Measurements from ENCODE around the gene BLOC1S4.
"Not testable (repeated sequence)": the region's sequence is repeated elsewhere in the genome, so short reads cannot be mapped to it uniquely, and the experiment has no call there.

The BLOC1S4 gene

GRCh38 chr4:6742507-6742906 lies 26.5 kb downstream of the BLOC1S4 start:
- no peak for DNase-seq (ENCODE audit: low read depth)

- DNase-seq (ENCODE audit: low read depth): no peak
Observed at GRCh38 chr4:6742989-6743388, 27.0 kb downstream of the BLOC1S4 start.

- no peak for DNase-seq (ENCODE audit: low read depth)
Observed at GRCh38 chr4:6746721-6747293, 30.8 kb downstream of the BLOC1S4 start.

GRCh38 chr4:6747294-6748051 lies 31.5 kb downstream of the BLOC1S4 start:
- no peak for DNase-seq (ENCODE audit: low read depth)

- DNase-seq (ENCODE audit: low read depth): no peak
Observed at GRCh38 chr4:6748286-6748685, 32.3 kb downstream of the BLOC1S4 start.

GRCh38 chr4:6749340-6750171 lies 33.6 kb downstream of the BLOC1S4 start:
- no peak for DNase-seq (ENCODE audit: low read depth)

GRCh38 chr4:6750286-6751221 lies 34.6 kb downstream of the BLOC1S4 start:
- no peak for DNase-seq (ENCODE audit: low read depth)

- no peak for DNase-seq (ENCODE audit: low read depth)
Observed at GRCh38 chr4:6751611-6752485, 35.9 kb downstream of the BLOC1S4 start.

- no peak for DNase-seq (ENCODE audit: low read depth)
Observed at GRCh38 chr4:6752486-6752829, 36.5 kb downstream of the BLOC1S4 start.

GRCh38 chr4:6753103-6753560 lies 37.2 kb downstream of the BLOC1S4 start:
- no peak for DNase-seq (ENCODE audit: low read depth)

- no peak for DNase-seq (ENCODE audit: low read depth)
Observed at GRCh38 chr4:6753891-6754290, 37.9 kb downstream of the BLOC1S4 start.

DNA sequence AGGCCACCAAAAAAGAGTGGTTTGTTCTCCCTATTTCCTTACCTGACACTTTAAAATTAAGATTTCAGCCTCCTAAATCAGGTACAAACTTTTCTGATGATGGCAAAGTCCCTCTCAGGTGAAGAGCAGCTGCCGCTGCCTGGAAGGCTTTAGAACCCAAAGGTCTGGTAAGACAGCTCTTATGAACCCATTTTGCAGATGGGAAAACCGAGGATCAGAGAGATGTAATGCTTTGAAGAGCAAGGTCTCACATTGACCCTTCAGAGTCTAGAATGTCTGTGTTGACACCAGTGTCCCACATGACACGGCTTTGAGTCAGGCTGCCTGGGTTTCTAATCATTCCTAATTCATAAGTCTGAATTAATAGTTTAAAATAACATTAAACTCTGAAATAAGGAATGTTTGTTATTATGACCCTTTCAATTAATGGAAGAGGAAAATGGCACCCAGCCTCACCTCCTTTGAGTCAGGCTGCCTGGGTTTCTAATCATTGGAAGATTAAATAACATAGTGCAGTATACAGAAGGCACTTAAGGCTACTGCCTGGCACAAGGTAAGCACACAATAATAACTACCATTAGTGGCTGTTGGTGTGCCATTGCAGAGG lies 38.6 kb downstream of the BLOC1S4 start:
- no peak for DNase-seq (ENCODE audit: low read depth)

DNA sequence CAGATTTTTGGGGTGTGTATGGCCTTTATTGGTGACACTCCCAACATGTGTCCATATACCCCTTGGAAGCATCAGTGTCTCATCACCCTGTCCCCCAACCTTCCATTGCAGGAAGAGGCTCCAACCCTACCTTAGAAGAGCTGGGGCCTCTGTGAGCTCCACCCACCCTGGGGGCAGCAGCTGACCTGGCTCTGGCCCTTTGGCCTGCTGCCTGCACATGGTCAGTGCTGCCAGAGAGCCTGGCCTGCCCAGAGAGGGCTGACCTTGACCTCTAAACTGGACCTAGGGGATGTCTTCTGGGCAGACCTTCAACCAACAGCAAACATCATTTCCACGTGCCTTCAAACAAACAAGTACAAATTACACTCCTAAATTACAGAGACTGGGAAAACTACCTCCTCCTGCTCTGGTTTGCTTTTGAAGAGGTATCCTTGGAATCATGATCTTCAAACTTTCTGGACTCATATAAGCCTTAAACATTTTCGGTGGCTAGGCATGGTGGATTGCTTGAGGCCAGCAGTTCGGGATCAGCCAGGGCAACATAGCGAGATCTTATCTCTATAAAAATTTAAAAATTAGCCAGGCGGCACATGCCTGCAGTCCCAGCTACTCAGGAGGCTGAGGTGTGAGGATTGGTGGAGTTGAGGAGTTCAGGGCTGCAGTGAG lies 39.2 kb downstream of the BLOC1S4 start:
- DNase-seq (ENCODE audit: low read depth): no peak

- DNase-seq (ENCODE audit: low read depth): not testable (repeated sequence)
Observed at GRCh38 chr4:6756345-6756744, 40.4 kb downstream of the BLOC1S4 start.

DNA sequence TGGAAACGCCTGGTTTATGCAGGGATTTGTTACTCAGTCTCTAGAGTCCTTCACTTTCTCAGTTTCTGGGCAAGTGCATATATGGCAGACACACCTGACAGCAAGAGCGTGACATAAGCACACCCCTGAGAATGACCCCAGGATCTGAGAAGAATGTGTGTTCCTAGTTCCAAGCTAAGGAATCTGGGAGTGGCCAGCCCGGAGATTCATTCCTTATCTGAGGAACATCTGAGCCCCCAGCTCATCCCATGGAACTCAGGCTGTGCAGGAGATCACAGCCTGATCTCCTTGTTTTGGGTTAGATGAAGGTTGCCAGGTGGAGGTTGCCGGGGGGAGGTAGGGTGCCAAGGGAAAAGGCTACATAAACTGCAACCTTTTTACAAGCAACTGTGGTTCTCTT lies 42.8 kb downstream of the BLOC1S4 start:
- DNase-seq (ENCODE audit: low read depth): no peak

- DNase-seq (ENCODE audit: low read depth): no peak
Observed at GRCh38 chr4:6760865-6761264, 44.9 kb downstream of the BLOC1S4 start.

GRCh38 chr4:6761649-6762615 lies 46.0 kb downstream of the BLOC1S4 start:
- DNase-seq (ENCODE audit: low read depth): peak; percentile 8

DNA sequence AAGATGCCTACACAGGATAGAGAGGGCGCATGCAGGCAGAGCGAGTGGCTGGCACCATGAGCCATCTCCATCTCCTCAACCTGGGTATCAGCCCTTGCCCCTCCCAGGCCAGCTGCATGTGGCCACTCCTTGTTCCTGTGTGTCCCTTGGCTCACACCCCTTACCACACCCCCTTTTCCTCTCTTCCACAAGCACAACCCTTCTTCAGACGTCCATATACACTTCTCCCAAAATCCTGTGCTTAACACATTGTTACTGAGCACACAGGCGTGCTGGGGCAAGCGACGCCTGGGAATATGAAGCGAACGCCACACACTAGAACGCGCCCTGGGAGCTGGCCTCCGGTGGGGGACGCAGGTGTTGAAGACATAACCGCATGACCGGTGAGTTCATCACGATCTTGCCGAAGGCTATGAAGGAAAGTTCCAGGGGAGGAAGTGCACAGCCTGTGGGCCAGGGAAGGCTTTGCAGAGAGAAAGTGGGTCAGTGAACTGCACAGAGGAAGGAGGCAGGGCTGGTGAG lies 47.4 kb downstream of the BLOC1S4 start:
- DNase-seq (ENCODE audit: low read depth): no peak

All from stimulated activated CD8-positive, alpha-beta memory T cell treated with anti-CD3 and anti-CD28 coated beads, Interleukin-15, amount 100 ng/mL, for 1 hour (primary cell).